Choroid plexus epithelial cell (primary cell): ENCODE measurements around the gene BNIP2.
A peak's percentile ranks its signal among the peaks of the same experiment; 100 is the strongest.
"Not testable (repeated sequence)": the region's sequence is repeated elsewhere in the genome, so short reads cannot be mapped to it uniquely, and the experiment has no call there.

Source experiments
- DNase-seq: peaks from one replicate; pipeline ENCODE4 v3.0.0-alpha.2; 2010; ENCODE audit warnings: low read depth
- H3K4me3 ChIP-seq: 2 replicates; pipeline ENCODE4 v1.5.1; 2011; ENCODE audit warnings: low read depth, mild to moderate bottlenecking, control low read depth, low read length, moderate library complexity
- CTCF ChIP-seq: conservative IDR thresholded peaks from 2 replicates; pipeline ENCODE4 v1.5.1; 2011; ENCODE audit warnings: low read depth, mild to moderate bottlenecking, control low read depth, inconsistent platforms, low read length, moderate library complexity

Gene BNIP2

GRCh38 chr15:59702351-59702750, 13.2 kb upstream of the BNIP2 start:
- no peak for DNase-seq
- no peak for TF ChIP-seq CTCF
- no peak overlapping the region for H3K4me3 ChIP-seq

- TF ChIP-seq CTCF: no peak
- no peak for DNase-seq
Measured at GRCh38 chr15:59701880-59702279, 12.8 kb upstream of the BNIP2 start.

GRCh38 chr15:59699810-59700431, 10.8 kb upstream of the BNIP2 start:
- no peak overlapping the region for H3K4me3 ChIP-seq
- peak; percentile 25 for DNase-seq

More at GRCh38 chr15:59701880-59702279, 12.8 kb upstream of the BNIP2 start:
- no peak overlapping the region for H3K4me3 ChIP-seq

GRCh38 chr15:59698065-59698464, 8.9 kb upstream of the BNIP2 start:
- not testable (repeated sequence) for H3K4me3 ChIP-seq
- peak; percentile 29 for DNase-seq

More at GRCh38 chr15:59699810-59700431, 10.8 kb upstream of the BNIP2 start:
- TF ChIP-seq CTCF: no peak

GRCh38 chr15:59696332-59696731, 7.2 kb upstream of the BNIP2 start:
- no peak for TF ChIP-seq CTCF
- no peak for DNase-seq
- H3K4me3 ChIP-seq: no peak overlapping the region

GRCh38 chr15:59694779-59695178, 5.7 kb upstream of the BNIP2 start:
- TF ChIP-seq CTCF: no peak
- H3K4me3 ChIP-seq: no peak overlapping the region
- no peak for DNase-seq

GRCh38 chr15:59691194-59691805, 2.2 kb upstream of the BNIP2 start:
- TF ChIP-seq CTCF: peak; percentile 69
- H3K4me3 ChIP-seq: no peak overlapping the region
- peak; percentile 77 for DNase-seq
